Stomach (tissue), 4 donors: Measurements from ENCODE around the gene PORCN.
A peak's percentile ranks its signal among the peaks of the same experiment; 100 is the strongest.

ENCODE experiments used
- POLR2A ChIP-seq, 4 donors: fragments of 450-650 bp; IDR thresholded peaks; one replicate each; pipeline ENCODE4 v1.6.1; 2016; ENCODE audit warnings: antibody characterized with exemption in 4 of 4, control low read depth in 2 of 4, mild to moderate bottlenecking in 1 of 4, moderate library complexity in 1 of 4
- POLR2AphosphoS5 ChIP-seq, 3 donors: sonication (generic); formaldehyde crosslinking; IDR thresholded peaks; one replicate each; pipeline ENCODE4 v1.6.1; 2016; ENCODE audit warnings: antibody characterized with exemption in 3 of 3
- TF ChIP-seq, protein P1 (sequence below), 7 experiments: fragments of 450-650 bp in 4 of 7; fragments of 200-600 bp in 3 of 7; sonication (generic) in 3 of 7; IDR thresholded peaks; one replicate each; pipeline ENCODE4 v1.5.1; 2016 to 2019; ENCODE audit warnings: antibody characterized with exemption in 7 of 7, control low read depth in 2 of 7, mild to moderate bottlenecking in 1 of 7

DNA sequence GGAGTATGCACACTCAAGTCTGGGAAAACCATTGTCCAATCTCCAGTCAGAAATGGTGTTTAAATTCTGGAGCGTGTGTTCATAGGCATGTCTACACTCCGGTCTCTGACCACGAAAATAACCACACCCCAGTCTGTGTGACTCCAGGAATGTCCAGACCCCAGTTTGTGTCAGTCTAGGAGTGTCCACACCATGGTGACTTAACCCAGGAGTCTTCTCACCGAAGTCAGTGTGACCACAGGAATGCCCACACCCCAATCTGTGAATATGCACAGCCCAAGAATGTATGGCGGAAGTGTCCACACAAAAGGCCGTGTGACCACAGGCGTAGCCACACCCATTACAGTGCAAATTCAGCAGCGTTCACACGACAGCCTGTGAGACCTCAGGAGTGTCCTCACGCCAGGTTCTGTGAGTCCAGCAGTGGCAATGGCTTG, 21.4 kb upstream of the PORCN start:
- TF ChIP-seq, protein P1, sequence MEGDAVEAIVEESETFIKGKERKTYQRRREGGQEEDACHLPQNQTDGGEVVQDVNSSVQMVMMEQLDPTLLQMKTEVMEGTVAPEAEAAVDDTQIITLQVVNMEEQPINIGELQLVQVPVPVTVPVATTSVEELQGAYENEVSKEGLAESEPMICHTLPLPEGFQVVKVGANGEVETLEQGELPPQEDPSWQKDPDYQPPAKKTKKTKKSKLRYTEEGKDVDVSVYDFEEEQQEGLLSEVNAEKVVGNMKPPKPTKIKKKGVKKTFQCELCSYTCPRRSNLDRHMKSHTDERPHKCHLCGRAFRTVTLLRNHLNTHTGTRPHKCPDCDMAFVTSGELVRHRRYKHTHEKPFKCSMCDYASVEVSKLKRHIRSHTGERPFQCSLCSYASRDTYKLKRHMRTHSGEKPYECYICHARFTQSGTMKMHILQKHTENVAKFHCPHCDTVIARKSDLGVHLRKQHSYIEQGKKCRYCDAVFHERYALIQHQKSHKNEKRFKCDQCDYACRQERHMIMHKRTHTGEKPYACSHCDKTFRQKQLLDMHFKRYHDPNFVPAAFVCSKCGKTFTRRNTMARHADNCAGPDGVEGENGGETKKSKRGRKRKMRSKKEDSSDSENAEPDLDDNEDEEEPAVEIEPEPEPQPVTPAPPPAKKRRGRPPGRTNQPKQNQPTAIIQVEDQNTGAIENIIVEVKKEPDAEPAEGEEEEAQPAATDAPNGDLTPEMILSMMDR (IDR thresholded peaks at IDR 0.05), result no peak
- TF ChIP-seq POLR2A (IDR thresholded peaks at IDR 0.05), result no peak
- TF ChIP-seq POLR2AphosphoS5 (IDR thresholded peaks at IDR 0.05), result peak in 2 of 3 donors; percentile 60 to 68
